GM13977 (cell line): ENCODE results near the gene OR51E1.

Experiments used
- DNase-seq: peaks from one replicate; pipeline ENCODE4 v3.0.0; 2012; ENCODE audit warnings: low spot score
- in situ Hi-C: fragments of 300-500 bp; cut with MboI; formaldehyde crosslinking; loops from one replicate; pipeline ENCODE4 v1.12.0; 2022; ENCODE audit warnings: low sequenced_read_pairs, low pct_unique_long_range_greater_than_20kb, mixed read lengths, inconsistent platforms; ENCODE audit not compliant: unreplicated experiment
- TF ChIP-seq, protein P1 (sequence below): IDR thresholded peaks from 2 replicates; pipeline ENCODE4 v1.5.1; 2012; ENCODE audit warnings: mild to moderate bottlenecking, control low read depth; ENCODE audit not compliant: insufficient read depth; ENCODE audit errors: extremely low read depth, missing control alignments

The OR51E1 gene

DNA sequence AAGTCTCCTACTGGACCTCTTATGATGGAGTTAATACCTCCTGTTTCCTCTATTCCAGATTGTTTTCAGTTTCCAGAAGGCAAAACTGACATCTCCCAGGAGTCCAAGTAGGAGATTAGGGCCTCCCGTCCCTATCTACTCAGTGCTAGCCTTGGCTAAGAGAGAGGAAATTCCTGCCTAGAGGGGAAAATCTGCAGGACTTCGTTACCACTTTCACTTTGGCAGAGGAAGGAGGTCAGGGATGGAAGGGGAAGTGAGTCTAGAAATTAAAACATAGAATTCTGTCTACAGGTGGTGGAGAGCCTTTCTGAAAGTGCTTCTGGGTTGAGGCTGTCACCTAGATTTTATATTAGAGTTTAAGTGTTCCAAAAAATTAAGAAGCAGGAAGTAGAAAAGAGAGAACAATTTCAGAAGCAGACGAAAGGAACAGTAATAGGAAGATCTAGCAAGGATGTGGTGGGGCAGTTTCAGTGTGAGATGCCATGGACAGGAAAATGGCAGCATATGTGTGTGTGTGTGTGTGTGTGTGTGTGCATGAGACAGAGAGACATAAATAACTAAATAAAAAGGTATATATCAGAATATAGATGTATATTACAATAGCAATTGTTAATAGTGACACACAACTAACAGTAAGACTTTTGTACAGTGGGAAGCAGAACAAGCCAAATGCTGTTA is 33.4 kb upstream of the OR51E1 start:
- TF ChIP-seq, protein P1, sequence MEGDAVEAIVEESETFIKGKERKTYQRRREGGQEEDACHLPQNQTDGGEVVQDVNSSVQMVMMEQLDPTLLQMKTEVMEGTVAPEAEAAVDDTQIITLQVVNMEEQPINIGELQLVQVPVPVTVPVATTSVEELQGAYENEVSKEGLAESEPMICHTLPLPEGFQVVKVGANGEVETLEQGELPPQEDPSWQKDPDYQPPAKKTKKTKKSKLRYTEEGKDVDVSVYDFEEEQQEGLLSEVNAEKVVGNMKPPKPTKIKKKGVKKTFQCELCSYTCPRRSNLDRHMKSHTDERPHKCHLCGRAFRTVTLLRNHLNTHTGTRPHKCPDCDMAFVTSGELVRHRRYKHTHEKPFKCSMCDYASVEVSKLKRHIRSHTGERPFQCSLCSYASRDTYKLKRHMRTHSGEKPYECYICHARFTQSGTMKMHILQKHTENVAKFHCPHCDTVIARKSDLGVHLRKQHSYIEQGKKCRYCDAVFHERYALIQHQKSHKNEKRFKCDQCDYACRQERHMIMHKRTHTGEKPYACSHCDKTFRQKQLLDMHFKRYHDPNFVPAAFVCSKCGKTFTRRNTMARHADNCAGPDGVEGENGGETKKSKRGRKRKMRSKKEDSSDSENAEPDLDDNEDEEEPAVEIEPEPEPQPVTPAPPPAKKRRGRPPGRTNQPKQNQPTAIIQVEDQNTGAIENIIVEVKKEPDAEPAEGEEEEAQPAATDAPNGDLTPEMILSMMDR: no peak
- in situ Hi-C loops: no loop called here
- DNase-seq: no peak

DNA sequence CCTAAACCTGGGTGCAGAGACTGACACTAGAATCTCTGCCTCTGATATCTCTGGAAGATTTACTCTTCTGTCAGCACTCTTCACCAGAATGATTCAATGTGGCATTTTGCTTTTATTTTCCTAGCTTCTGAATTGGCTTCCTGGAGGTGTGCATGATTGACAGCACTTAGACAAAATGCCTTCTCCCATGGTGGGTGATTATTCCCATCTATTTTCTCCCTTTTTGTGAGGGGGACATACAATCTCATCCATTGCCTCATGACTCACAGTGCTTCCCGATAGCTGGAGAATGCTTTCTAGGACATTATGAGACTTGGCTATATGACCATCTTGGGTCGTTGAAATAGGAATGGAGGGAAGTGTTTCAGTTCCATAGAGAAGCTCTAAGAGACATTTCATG is 31.8 kb upstream of the OR51E1 start:
- in situ Hi-C loops: no loop called here
- no peak for DNase-seq
- TF ChIP-seq, protein P1: no peak

DNA sequence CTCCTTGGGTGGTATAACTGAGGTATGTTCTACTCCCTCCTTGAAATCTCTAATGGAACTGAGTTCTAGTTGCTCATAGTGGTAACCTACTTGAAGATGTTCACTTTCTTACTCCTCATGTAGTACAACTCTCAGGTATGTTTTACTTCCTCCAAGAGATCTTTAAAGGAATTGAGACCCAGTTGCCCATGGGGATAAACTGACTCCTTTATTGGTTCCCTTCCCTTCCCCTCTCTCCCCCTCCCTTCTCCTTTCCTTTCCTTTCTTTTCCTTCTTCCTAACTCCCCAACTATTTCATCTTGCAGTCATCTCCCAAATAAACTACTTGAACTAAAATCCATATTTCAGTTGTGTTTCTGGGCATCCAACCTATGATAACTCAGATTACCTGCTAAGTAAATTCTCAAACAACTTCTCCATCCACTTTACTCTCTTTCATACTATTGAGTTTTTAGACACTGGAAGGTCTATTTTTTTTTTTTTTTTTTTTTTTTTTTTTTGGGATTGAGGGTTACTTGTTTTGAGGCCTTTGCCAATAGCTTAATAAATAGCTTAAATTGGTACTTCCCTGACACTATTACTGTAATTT is 27.8 kb upstream of the OR51E1 start:
- no peak for DNase-seq
- TF ChIP-seq, protein P1: no peak
- in situ Hi-C loops: no loop called here

DNA sequence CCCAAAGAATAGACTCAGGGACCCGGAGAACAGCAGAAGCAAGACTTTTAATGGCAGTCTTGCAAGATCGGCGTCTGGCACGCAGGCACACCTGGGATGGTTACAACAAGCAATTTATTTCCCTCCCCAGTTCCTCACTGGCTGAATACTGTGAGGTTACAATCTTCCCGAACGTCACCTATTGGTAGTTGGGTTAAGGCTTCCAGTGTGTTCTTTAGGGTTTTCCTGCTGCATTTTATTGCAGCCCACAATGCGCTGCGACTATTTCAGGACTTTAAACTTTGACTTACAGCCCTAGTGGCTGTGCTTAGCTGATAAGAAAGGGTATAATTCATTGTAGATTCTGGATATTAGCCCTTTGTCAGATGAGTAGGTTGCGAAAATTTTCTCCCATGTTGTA is 24.3 kb upstream of the OR51E1 start:
- DNase-seq: no peak

DNA sequence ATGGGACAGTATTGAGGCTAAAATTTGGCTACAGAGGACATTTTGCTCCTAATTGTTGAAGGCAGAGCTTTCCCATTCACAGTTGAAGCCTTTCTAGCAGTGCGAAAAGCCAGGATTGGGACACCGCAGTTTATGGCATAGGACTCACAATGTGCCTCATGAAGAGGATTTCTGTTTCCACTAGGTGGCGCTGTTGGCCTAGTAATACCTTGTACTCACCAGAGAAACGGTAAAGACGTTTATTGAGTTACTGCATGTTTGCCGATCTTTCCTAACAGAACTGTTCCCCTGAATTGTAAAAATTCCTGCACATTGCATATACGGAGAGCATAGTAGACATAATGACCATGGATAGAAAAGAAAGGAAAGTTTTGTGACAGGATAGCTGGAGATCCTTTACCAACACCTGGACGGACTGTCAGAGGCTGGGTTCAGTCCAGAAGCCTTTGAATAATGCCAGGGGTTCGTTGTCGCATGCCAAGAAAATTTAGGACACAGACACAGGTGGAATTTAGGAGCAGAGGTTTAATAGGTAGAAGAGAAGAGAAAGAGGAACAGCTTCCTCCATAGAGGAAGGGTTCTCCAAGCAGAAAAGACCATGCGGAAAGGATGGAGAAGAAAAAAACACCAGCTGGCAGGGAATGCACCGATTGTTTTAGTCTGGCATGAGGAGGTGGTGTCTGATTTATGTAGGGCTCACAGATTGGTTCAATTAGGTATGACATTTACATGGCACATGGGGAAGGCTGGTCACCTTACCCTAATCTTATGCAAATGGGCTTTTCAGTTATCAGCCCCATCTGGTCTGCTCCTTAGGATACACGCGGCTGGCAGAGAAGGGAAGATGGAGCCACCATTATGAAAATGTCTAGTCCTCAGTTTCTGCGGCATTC is 17.3 kb upstream of the OR51E1 start:
- in situ Hi-C loops: loop anchor here (25.0 kb wide), 1 partner anchor 361 kb away; the partner anchor contains the start of gene OR51L1
- no peak for DNase-seq
- TF ChIP-seq, protein P1: peak; percentile 65

More for the DNA sequence above, 24.3 kb upstream of the OR51E1 start:
- in situ Hi-C loops: no loop called here
- TF ChIP-seq, protein P1: no peak

DNA sequence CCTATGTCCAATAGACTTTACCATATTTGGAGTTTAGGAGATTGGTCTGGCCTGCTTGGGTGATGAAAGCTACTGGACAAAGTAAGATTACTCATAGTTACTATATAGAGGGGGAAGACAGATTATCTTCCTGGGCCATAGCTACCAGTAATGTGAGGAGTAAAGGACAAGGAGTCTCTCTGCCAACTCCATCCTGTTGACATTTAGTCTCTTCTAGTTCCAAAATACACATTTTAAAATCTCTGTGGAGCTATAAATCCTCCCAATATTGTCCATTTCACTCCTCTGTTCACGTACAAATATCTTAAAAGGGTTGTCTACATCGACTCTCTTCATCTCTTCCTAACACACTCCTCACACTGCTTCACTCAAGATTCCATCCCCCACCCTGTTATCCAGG is 7.6 kb upstream of the OR51E1 start:
- DNase-seq: no peak
- TF ChIP-seq, protein P1: no peak
- in situ Hi-C loops: loop anchor here (25.0 kb wide), 1 partner anchor 351 kb away; the partner anchor contains the start of gene OR51L1
